HFFc6 (cell line): Measurements from ENCODE around the gene ZCCHC14. TPM values are rescaled to one million over a fixed set of nuclear protein-coding genes. Genes with fewer than 3 reads are reported as not detected.
"Not testable (repeated sequence)": the region's sequence is repeated elsewhere in the genome, so short reads cannot be mapped to it uniquely, and the experiment has no call there.

ENCODE experiments used
- DNase-seq: peaks from one replicate; pipeline ENCODE4 v3.0.0-alpha.2; 2018
- H3K27ac Mint-ChIP-seq: 2 replicates; pipeline ENCODE4 v1.8.0; 2020; ENCODE audit warnings: mild to moderate bottlenecking, mixed read lengths
- H3K27me3 Mint-ChIP-seq: 2 replicates; pipeline ENCODE4 v1.8.0; 2021; ENCODE audit warnings: mild to moderate bottlenecking, moderate library complexity, mixed read lengths; ENCODE audit not compliant: insufficient read depth
- H3K36me3 Mint-ChIP-seq: 2 replicates; pipeline ENCODE4 v1.8.0; 2021; ENCODE audit warnings: low read depth, mixed read lengths
- H3K4me1 Mint-ChIP-seq: 2 replicates; pipeline ENCODE4 v1.8.0; 2020; ENCODE audit warnings: low read depth, mixed read lengths
- H3K4me3 Mint-ChIP-seq: 2 replicates; pipeline ENCODE4 v1.8.0; 2020; ENCODE audit warnings: mild to moderate bottlenecking, moderate library complexity, mixed read lengths
- H3K9me3 Mint-ChIP-seq: 2 replicates; pipeline ENCODE4 v1.8.0; 2020; ENCODE audit warnings: mild to moderate bottlenecking, mixed read lengths
- total RNA-seq, 6 experiments: library from RNA; stranded (reverse); fragmentation: NEBNext Ultra II Directional; extraction: Animal tissue kit (Norgen Biotek cat#: 25700); gene quantifications; 2 replicates in 1 of 6; 3 replicates in 5 of 6; pipeline ENCODE4 v1.2.3, GENCODE V29; 2021
- TF ChIP-seq, protein P1 (sequence below): fragments of 200-600 bp; sonication (generic); IDR thresholded peaks from 2 replicates; pipeline ENCODE4 v1.5.0; 2021; ENCODE audit warnings: antibody characterized with exemption, mild to moderate bottlenecking

ZCCHC14 gene
- total RNA-seq, 6 experiments from 2014 or later: 10.6 to 13.7 (median 13.3) TPM

DNA sequence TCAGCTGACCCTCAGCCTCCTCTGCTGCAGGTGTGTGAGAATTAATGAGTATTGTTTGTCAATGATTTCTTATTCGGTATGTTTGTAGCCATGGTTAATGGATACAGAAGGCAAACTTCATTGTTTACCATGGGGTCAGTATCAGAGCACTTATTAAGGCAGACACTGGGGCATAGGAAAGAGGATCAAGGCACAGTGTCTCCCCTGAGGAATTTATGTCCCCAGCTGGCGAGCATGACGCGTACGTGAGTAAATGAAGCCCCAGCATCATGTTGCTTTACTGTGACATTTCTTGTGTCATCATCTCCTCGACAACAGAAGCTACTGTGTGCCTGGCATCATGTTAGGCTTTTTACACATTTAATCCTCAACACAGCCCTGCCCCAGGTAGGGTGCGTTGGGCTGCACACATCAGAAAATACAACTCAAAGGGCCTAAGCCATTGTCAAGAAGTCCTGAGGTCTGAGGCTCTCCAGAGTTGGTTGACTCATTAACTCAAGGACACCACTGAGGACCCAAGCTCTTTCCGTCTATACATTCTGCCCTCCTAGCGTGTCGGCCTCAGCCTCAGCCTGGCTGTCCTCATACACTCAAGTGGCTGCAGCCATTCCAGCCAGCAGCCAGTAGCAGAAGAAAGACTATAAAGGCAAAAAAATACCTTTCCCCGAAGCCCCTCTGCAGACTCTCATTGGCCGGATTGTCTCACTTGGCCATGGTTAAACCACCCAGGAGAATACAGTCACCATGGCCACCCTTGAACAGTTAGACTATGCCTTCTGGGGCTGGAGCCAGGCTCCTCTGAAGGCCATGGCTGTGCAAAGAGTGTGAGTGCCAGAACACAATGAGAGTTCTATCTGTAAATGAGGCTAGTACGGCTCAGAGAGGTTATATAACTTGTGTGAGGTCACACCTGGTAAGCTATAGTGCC, 13.9 kb upstream of the ZCCHC14 start:
- no peak for DNase-seq
- Mint-ChIP-seq H3K36me3 (no peaks in the 10 kb centered on the region), H3K4me3 (no peak overlapping the region), H3K9me3 (peaks cover 4% of the 10 kb centered on the region; the same call in 1 of the 2 replicates), H3K27ac (no peak overlapping the region), H3K27me3 (peaks cover 16% of the 10 kb centered on the region), H3K4me1 (no peaks in the 10 kb centered on the region)
- TF ChIP-seq, protein P1, sequence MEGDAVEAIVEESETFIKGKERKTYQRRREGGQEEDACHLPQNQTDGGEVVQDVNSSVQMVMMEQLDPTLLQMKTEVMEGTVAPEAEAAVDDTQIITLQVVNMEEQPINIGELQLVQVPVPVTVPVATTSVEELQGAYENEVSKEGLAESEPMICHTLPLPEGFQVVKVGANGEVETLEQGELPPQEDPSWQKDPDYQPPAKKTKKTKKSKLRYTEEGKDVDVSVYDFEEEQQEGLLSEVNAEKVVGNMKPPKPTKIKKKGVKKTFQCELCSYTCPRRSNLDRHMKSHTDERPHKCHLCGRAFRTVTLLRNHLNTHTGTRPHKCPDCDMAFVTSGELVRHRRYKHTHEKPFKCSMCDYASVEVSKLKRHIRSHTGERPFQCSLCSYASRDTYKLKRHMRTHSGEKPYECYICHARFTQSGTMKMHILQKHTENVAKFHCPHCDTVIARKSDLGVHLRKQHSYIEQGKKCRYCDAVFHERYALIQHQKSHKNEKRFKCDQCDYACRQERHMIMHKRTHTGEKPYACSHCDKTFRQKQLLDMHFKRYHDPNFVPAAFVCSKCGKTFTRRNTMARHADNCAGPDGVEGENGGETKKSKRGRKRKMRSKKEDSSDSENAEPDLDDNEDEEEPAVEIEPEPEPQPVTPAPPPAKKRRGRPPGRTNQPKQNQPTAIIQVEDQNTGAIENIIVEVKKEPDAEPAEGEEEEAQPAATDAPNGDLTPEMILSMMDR: no peak

DNA sequence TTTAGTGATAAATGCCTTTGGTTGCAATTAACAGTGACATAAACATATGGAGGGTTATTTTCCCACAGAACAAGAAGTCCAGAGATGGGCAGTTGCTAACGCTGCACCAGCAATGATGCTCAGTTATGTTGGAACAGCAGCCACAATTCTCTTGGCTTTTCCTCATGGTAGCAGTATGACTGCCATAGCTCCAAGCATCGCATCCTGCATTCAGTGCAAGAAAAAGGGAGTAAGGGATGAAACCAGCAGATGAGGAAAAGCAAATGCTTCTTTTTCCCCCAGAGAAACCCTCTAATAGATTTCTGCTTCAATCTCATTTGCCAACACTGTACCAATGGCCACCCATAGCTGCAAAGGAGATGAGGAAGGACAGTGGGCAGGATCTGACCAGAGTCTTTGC, 13.0 kb upstream of the ZCCHC14 start:
- DNase-seq: no peak
- TF ChIP-seq, protein P1: no peak
- Mint-ChIP-seq H3K4me1 (no peaks in the 10 kb centered on the region), H3K27ac (no peak overlapping the region), H3K9me3 (peaks cover 4% of the 10 kb centered on the region; the same call in 1 of the 2 replicates), H3K36me3 (no peaks in the 10 kb centered on the region), H3K27me3 (peaks cover 15% of the 10 kb centered on the region), H3K4me3 (no peak overlapping the region)

DNA sequence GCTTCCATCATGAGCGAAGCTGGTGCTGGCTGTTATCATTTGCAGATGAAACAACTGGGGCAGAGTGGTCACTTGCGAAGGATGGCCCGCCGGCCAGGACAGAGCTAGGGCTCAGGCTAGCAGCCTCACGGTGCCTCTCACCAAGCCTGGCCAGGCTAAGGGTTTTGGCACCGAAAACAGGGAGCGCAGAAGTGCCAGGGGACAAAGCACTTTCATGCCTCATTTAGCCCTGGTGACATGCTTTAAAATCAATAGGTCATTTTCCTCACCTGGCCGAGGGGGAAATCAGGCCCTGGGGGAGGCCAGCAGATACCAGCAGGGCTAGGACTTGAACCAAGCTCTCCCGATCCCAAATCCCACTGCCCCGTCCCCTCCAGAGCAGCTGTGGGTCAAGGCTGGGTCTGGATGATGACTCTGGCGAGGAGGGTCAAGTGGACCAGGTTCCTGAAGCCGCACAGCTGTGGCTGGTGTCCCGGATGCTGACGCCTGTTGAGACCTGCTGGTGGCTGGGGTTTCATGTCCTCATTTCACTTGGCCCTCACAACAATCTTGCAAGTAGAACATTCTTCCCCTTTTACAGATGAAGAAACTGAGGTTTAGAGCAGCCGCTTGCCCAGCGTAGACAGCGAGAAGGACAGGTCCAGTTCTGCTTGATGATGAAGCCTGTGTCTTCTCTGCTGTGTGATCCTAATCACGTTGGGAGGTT, 10.6 kb upstream of the ZCCHC14 start:
- H3K36me3 Mint-ChIP-seq, DNase-seq, H3K27ac Mint-ChIP-seq, H3K9me3 Mint-ChIP-seq, H3K4me3 Mint-ChIP-seq: not testable (repeated sequence)
- Mint-ChIP-seq H3K4me1 (peaks cover 20% of the 10 kb centered on the region), H3K27me3 (peaks cover 15% of the 10 kb centered on the region)

DNA sequence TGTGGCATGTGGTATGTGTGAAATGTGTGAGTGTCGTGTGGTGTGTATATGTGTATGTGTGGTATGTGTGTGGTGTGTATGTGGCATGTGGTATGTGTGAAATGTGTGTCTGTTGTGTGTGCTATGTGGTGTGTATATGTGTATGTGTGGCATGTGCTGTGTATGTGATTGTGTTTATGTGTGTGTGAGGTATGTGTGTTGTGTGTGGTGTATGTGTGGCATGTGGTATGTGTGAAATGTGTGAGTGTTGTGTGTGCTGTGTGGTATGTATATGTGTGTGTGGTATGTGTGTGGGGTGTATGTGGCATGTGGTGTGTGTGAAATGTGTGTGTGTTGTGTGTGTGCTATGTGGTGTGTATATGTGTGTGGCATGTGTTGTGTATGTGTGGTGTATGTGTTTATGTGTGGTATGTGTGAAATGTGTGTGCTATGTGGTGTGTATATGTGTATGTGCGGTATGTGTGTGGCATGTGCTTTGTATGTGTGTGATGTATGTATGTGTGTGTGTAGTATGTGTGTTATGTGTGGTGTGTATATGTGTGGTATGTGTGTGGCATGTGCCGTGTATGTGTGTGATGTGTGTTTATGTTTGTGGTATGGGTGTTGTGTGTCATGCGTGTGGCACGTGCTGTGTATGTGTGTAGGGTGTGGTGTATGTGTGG, 9.6 kb upstream of the ZCCHC14 start:
- Mint-ChIP-seq H3K4me1 (peaks cover 21% of the 10 kb centered on the region), H3K27me3 (peaks cover 13% of the 10 kb centered on the region), H3K36me3 (no peaks in the 10 kb centered on the region), H3K4me3 (no peak overlapping the region), H3K27ac (no peak overlapping the region), H3K9me3 (no peaks in the 10 kb centered on the region)
- no peak for DNase-seq
- TF ChIP-seq, protein P1: no peak

DNA sequence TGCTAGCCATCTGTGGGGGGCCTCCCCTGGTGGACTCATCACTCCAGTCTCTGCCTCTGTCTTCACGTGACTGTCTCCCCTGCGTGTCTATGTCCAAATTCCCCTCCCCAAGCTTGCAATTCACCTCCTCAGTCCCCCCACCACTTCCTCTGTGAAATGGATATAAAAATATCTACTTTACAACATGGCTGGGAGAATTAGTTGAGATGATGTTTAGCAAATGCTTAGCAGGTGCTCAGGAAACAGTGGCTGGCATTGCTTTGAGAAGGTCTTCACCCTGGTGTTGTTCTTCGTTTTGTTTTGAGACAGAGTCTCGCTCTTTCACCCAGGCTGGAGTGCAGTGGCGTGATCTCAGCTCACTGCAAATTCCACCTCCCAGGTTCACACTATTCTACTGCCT, 8.3 kb upstream of the ZCCHC14 start:
- Mint-ChIP-seq H3K27ac (no peak overlapping the region), H3K36me3 (no peaks in the 10 kb centered on the region)
- TF ChIP-seq, protein P1: no peak

More for the DNA sequence above, 8.3 kb upstream of the ZCCHC14 start:
- no peak for DNase-seq
- Mint-ChIP-seq H3K4me3 (no peak overlapping the region), H3K27me3 (peaks cover 9% of the 10 kb centered on the region), H3K4me1 (peaks cover 21% of the 10 kb centered on the region), H3K9me3 (no peaks in the 10 kb centered on the region)
